ENCODE data around the gene PITPNB.

Gene PITPNB

GRCh38 chr22:27919222-27919941 lies at the start of gene PITPNB:
Gene PITPNB (minus strand): TSS chr22:27919256. CDS start chr22:27919191, 65 bp downstream.
- DNase-seq = peak; percentile 91

- DNase-seq = no peak
Measured at GRCh38 chr22:27966168-27967064, 47.4 kb upstream of the PITPNB start.

GRCh38 chr22:27962268-27963044 lies 43.4 kb upstream of the PITPNB start:
- DNase-seq = no peak

GRCh38 chr22:27961680-27962079 lies 42.6 kb upstream of the PITPNB start:
- DNase-seq = no peak

GRCh38 chr22:27961182-27961581 lies 42.1 kb upstream of the PITPNB start:
- DNase-seq = no peak

- DNase-seq = no peak
Measured at GRCh38 chr22:27959335-27960090, 40.5 kb upstream of the PITPNB start.

- no peak for DNase-seq
Measured at GRCh38 chr22:27952779-27953178, 33.7 kb upstream of the PITPNB start.

GRCh38 chr22:27952091-27952490 lies 33.0 kb upstream of the PITPNB start:
- DNase-seq = no peak

- no peak for DNase-seq
Measured at GRCh38 chr22:27949421-27949820, 30.4 kb upstream of the PITPNB start.

GRCh38 chr22:27948569-27948968 lies 29.5 kb upstream of the PITPNB start:
- no peak for DNase-seq

- no peak for DNase-seq
Measured at GRCh38 chr22:27947448-27947847, 28.4 kb upstream of the PITPNB start.

GRCh38 chr22:27941143-27941542 lies 22.1 kb upstream of the PITPNB start:
- no peak for DNase-seq

- DNase-seq = no peak
Measured at GRCh38 chr22:27937453-27937852, 18.4 kb upstream of the PITPNB start.

GRCh38 chr22:27935897-27936296 lies 16.8 kb upstream of the PITPNB start:
- DNase-seq = no peak

- no peak for DNase-seq
Measured at GRCh38 chr22:27934069-27934468, 15.0 kb upstream of the PITPNB start.

GRCh38 chr22:27933186-27933983 lies 14.3 kb upstream of the PITPNB start:
- DNase-seq = no peak

GRCh38 chr22:27930331-27931060 lies 11.4 kb upstream of the PITPNB start:
- no peak for DNase-seq

GRCh38 chr22:27927608-27928007 lies 8.6 kb upstream of the PITPNB start:
- DNase-seq = no peak

- DNase-seq = no peak
Measured at GRCh38 chr22:27925331-27925730, 6.3 kb upstream of the PITPNB start.

- DNase-seq = no peak
Measured at GRCh38 chr22:27919942-27920755, 1.1 kb upstream of the PITPNB start.
